K562 treated with DMSO at 1 percent for 24 hours (cell line): ENCODE results near the gene HOXA2. TPM values are rescaled to one million over a fixed set of nuclear protein-coding genes. Genes with fewer than 3 reads are reported as not detected.

ENCODE experiments used
- total RNA-seq: library from RNA; unstranded; fragments of 300-600 nt; gene quantifications from 2 replicates; pipeline ENCODE4 v1.2.3, GENCODE V29; 2022; ENCODE audit warnings: low read depth; ENCODE audit not compliant: insufficient read depth

HOXA2 gene
- total RNA-seq: not detected in 2 replicates

DNA sequence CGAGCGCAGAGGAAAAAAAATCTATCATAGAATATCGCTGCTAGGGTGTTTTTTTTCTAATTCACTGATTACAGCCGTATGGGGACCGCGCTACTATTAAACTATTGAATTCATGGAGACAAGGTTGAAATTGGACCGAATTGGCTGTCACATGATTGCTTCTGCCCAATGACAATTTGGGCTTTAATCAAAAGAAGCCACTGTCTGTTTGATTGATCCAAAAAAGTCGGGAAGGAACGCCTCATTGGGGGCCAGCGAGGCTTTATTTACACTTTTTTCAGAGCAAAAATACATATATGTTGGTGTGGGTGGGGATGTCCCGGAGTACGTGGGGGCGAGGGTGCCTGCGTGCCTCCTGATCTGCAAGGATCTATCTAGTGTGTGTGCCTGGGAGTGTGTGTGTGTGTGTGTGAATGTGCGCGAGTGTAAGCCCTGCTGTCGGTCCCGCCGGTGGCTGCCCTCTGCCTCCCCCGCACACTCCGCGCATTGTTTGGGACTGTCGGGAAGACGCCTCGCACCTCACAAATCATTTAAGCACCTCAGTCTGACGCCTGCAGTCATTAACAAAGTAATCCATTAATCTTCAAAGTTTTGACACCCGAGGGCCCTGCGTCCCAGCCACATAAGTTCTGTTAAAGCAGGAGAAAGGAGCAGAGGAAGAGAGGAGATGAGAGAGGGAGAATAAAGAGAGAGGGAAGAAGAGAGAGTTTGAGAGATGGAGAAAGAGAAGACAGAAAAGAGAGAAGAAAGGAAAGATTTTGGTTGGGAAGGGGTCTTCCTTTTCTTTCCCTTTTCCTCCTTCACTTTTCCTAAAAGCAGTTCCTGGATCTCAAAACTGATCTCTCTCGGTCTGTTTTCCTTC lies at the start of gene HOXA2:
HOXA2 (minus strand) TSS at position 103 of the 862 bp plus-strand sequence. CDS start 183 bp downstream, outside the sequence.

DNA sequence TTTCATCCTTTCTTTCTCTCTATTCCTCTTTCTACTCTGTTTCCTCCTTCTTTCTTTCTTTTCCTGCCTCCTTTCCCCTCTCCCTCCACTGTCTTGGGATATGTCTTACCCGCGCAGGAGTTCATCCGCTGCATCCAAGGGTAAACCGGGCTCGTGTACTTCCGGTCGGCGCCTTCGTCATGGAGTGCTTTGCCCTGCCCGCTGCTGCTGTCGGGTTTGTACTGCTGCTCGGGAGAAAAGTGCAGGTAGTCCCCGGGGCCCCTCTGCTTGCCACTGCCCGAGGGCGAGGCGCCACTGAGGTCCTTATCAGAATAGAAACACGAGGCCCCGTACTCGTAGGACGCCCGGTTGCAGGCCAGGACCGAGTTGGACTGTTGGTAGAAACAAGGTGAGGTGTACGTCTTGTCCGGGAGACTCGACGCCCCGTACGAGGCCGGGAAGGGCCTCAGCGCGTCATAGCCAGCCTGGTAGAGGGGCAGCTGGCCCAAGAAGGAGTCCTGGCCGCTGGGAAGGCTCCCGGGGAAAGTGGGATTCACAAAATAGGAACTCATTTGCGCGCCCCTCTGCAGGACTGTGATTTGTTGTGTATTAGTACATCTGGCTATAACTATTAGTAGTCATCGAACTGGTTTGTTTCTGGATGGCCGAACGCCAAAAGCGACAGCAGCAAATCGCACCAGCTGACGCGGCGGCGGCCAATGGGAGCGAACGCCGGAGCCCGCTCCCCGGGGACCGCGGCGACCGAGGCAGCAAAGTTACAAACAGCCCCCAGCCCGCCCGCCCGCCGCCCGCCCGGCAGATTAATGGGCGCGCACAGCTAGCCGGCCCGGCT lies 44.9 kb upstream of the HOXA2 start, which contains the start of gene HOXA6:
HOXA6 (minus strand) TSS at position 576 of the 832 bp plus-strand sequence; CDS start at position 551, 25 bp downstream.

DNA sequence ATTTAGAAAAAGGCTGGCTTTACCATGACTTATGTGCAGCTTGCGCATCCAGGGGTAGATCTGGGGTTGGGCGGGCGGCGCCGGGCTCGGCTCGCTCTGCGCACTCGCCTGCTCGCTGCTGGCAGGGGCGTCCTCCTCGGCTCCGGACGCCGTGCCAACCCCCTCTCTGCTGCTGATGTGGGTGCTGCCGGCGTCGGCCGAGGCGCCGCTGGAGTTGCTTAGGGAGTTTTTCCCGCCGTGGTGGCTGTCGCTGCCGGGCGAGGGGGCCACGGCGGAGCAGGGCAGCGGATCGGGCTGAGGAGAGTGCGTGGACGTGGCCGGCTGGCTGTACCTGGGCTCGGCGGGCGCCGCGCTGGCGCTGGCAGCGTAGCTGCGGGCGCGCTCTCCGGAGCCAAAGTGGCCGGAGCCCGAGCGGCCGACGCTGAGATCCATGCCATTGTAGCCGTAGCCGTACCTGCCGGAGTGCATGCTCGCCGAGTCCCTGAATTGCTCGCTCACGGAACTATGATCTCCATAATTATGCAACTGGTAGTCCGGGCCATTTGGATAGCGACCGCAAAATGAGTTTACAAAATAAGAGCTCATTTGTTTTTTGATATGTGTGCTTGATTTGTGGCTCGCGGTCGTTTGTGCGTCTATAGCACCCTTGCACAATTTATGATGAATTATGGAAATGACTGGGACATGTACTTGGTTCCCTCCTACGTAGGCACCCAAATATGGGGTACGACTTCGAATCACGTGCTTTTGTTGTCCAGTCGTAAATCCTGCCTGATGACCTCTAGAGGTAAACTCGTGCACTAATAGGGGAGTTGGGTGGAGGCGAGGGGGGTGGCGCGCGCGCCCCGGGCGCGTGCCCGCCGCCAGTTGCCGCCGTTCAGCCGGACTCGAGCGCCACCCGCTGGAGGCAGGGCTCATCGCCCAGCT lies 40.8 kb upstream of the HOXA2 start, which contains the start of gene HOXA5:
HOXA5 (minus strand) TSS at position 659 of the 927 bp plus-strand sequence; CDS start at position 585, 74 bp downstream.

DNA sequence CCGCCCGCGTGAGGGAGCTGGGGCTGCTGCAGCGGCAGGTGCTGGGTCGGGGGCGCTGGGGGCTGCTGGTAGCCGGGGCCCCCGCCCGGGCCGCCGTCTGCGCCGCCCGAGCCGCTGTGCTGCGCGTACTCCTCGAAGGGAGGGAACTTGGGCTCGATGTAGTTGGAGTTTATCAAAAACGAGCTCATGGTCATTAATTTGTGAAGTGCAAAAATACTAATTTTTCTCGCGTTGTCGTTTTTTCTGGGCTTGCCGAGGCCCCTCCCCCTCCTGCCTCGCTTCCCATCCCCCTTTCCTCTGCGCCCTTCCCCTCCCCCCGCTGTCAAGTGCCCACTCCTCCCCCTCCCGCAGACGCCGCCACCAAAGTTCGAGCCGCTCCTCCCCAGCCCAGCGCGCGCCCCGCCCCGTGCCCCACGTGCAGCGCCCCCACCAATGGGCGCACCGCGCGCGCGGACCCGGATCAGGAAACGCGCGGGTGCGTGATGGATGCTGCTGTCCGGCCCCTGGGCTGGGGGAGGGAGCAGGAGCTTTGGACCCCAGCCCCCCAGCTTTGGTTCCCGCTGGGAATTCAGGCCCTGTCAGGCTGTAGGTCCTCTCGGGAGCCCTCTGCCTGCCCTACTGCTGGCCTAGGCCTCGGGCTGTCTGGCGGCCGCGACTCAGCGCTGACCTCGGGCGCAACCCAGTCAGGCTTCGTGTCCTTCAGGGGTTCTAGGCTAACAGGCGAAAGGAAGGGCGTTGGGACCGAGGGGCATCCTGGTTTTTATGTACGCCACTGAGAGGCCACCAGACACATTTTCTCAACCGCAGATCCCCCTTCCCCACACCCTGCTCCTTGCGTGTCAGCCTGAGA lies 28.3 kb upstream of the HOXA2 start, which contains the start of gene HOXA4:
HOXA4 (minus strand) TSS at position 218 of the 850 bp plus-strand sequence; CDS start at position 194, 24 bp downstream.

DNA sequence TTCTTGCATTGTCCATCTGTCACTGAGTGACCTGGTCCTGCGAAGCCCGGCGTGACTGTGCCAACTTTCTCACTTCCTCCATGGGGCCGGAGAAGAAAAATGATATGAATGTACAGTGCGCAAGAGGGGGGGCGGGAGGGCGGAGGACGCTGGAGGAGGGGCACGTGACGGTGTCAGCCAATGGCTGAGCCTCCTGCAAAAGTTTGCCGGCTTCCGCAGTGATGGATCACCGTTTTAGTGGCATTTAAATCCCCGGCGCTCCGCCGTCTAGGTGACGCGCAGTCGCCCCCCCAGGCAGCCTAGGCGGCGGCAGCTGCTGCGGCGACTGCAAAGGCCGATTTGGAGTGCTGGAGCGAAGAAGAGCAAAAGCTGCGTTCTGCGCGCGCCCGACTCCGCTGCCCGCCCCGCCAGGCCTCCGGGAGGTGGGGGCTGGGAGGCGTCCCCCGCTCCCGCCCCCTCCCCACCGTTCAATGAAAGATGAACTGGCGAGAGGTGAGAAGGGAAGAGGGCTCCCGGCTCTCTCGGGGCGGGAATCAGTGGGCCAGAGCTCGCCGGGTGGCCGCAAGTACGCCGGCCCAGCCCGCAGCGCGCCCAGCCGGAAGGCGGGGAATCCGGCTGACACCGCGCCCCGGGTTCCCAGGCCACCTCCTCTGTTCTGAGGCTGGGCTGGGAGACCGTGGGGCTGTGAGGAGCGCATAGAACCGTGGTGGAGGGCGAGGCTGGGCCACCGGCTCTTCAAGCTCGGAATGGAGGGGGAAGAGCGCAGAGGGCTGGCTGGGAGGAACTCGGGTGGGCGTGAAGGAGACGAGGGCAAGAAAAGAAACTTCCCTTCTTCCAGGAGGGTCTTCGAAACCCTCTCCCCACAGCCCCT lies 6.4 kb downstream of the HOXA2 start, which contains the start of gene HOXA1:
HOXA1 (minus strand) TSS at position 104 of the 871 bp plus-strand sequence; CDS start at position 16, 88 bp downstream.

Other genes with a start within 250 kb of the HOXA2 start
- 10.0 and 10.6 TPM in 2 replicates for gene SKAP2, start 238.1 kb downstream of the HOXA2 start, total RNA-seq
- gene HOXA1, start 6.7 kb downstream of the HOXA2 start, total RNA-seq: 0.12 TPM in 1 of 2 replicates, not detected in the other
- gene HOXA4, start 28.1 kb upstream of the HOXA2 start, total RNA-seq: not detected in 2 replicates
- not detected in 2 replicates for gene HOXA5, start 41.0 kb upstream of the HOXA2 start, total RNA-seq
- not detected in 2 replicates for gene HOXA6, start 45.1 kb upstream of the HOXA2 start, total RNA-seq
- gene HOXA3, start 49.9 kb upstream of the HOXA2 start, total RNA-seq: not detected in 2 replicates
- not detected in 2 replicates for gene HOXA7, start 54.0 kb upstream of the HOXA2 start, total RNA-seq
- gene HOXA9, start 62.9 kb upstream of the HOXA2 start, total RNA-seq: not detected in 2 replicates
- gene HOXA10, start 71.6 kb upstream of the HOXA2 start, total RNA-seq: not detected in 2 replicates
- gene HOXA11, start 82.5 kb upstream of the HOXA2 start, total RNA-seq: not detected in 2 replicates
- not detected in 2 replicates for gene HOXA13, start 97.4 kb upstream of the HOXA2 start, total RNA-seq
- not detected in 2 replicates for gene EVX1, start 140.1 kb upstream of the HOXA2 start, total RNA-seq